Hepatocyte (in vitro differentiated cells): ENCODE results near the gene CRYBG2.

ENCODE experiments used
- CTCF ChIP-seq: fragments of 200-600 bp; sonication (generic); IDR thresholded peaks from 2 replicates; pipeline ENCODE4 v1.5.1; 2016; ENCODE audit warnings: antibody characterized with exemption, mild to moderate bottlenecking; ENCODE audit not compliant: poor library complexity
- EZH2 ChIP-seq: fragments of 200-600 bp; sonication (generic); IDR thresholded peaks from 2 replicates; pipeline ENCODE4 v1.6.1; 2016; ENCODE audit warnings: antibody characterized with exemption, mild to moderate bottlenecking, borderline replicate concordance

- no peak for TF ChIP-seq EZH2
- TF ChIP-seq CTCF: no peak
These were observed 21.2 kb upstream of the CRYBG2 start for GRCh38 chr1:26375081-26375480.
